HEK293T (cell line): Measurements from ENCODE around the gene THSD4.

Source experiments
- CTCF ChIA-PET: fragments of 350-600 bp; formaldehyde crosslinking; extraction: SDS; loops from one replicate; lab custom pipeline; 2021; ENCODE audit warnings: antibody characterized with exemption, inconsistent platforms; lab: Yijun Ruan, JAX
- POLR2A ChIA-PET: fragments of 350-600 bp; formaldehyde crosslinking; extraction: SDS; loops from one replicate; lab custom pipeline; 2020; ENCODE audit warnings: antibody characterized with exemption, inconsistent platforms; lab: Yijun Ruan, JAX
- DNase-seq: peaks from one replicate; pipeline ENCODE4 v3.0.0; 2012; ENCODE audit warnings: mixed read lengths; ENCODE audit errors: extremely low spot score
- ARNT ChIP-seq: fragments of 450-650 bp; IDR thresholded peaks from 2 replicates; pipeline ENCODE4 v1.6.1; 2017; ENCODE audit warnings: mild to moderate bottlenecking
- BHLHE40 ChIP-seq: fragments of 450-650 bp; IDR thresholded peaks from 2 replicates; pipeline ENCODE4 v1.6.1; 2016; ENCODE audit warnings: mild to moderate bottlenecking, moderate library complexity, borderline replicate concordance
- CTBP1 ChIP-seq: fragments of 450-650 bp; IDR thresholded peaks from 2 replicates; pipeline ENCODE4 v1.6.1; 2016; ENCODE audit warnings: borderline replicate concordance
- ELF4 ChIP-seq: fragments of 450-650 bp; IDR thresholded peaks from 2 replicates; pipeline ENCODE4 v1.6.1; 2017; ENCODE audit warnings: antibody characterized with exemption
- FOXA1 ChIP-seq: fragments of 450-650 bp; IDR thresholded peaks from 2 replicates; pipeline ENCODE4 v1.6.1; 2016; ENCODE audit warnings: mild to moderate bottlenecking
- FOXK2 ChIP-seq: fragments of 450-650 bp; IDR thresholded peaks from 2 replicates; pipeline ENCODE4 v1.6.1; 2016; ENCODE audit warnings: mild to moderate bottlenecking
- FOXM1 ChIP-seq: fragments of 450-650 bp; IDR thresholded peaks from 2 replicates; pipeline ENCODE4 v1.6.1; 2017; ENCODE audit warnings: mild to moderate bottlenecking, borderline replicate concordance
- HDGF ChIP-seq: fragments of 450-650 bp; IDR thresholded peaks from 2 replicates; pipeline ENCODE4 v1.6.1; 2017; ENCODE audit warnings: antibody characterized with exemption, borderline replicate concordance
- L3MBTL2 ChIP-seq: fragments of 450-650 bp; conservative IDR thresholded peaks from 2 replicates; pipeline ENCODE4 v1.6.1; 2016; ENCODE audit warnings: mild to moderate bottlenecking
- LEF1 ChIP-seq: fragments of 450-650 bp; IDR thresholded peaks from 2 replicates; pipeline ENCODE4 v1.6.1; 2017; ENCODE audit warnings: mild to moderate bottlenecking, borderline replicate concordance
- NFRKB ChIP-seq: fragments of 450-650 bp; IDR thresholded peaks from 2 replicates; pipeline ENCODE4 v1.6.1; 2016; ENCODE audit warnings: mild to moderate bottlenecking, moderate library complexity
- PKNOX1 ChIP-seq: fragments of 450-650 bp; IDR thresholded peaks from 2 replicates; pipeline ENCODE4 v1.6.1; 2016
- SP1 ChIP-seq: fragments of 450-650 bp; IDR thresholded peaks from 2 replicates; pipeline ENCODE4 v1.6.1; 2017
- SUZ12 ChIP-seq: fragments of 450-650 bp; IDR thresholded peaks from 2 replicates; pipeline ENCODE4 v1.6.1; 2016; ENCODE audit warnings: mild to moderate bottlenecking
- TARDBP ChIP-seq: fragments of 450-650 bp; IDR thresholded peaks from 2 replicates; pipeline ENCODE4 v1.6.1; 2016
- ZNF384 ChIP-seq: fragments of 450-650 bp; IDR thresholded peaks from 2 replicates; pipeline ENCODE4 v1.6.1; 2016

Gene THSD4

GRCh38 chr15:71785996-71786395 is 670.7 kb downstream of the THSD4 start:
- DNase-seq: no peak
- ChIA-PET POLR2A (interaction anchor here (0.6 kb wide), 1 partner anchor 387 kb away, joined by 3 read pairs; no protein-coding TSS in a partner anchor), CTCF (interaction anchor here (0.6 to 1.0 kb wide), 2 partner anchors 33 to 344 kb away, joined by 5 read pairs; no protein-coding TSS in a partner anchor)
- TF ChIP-seq LEF1 (no peak), BHLHE40 (no peak), FOXA1 (no peak)

GRCh38 chr15:71786673-71787072 is 671.4 kb downstream of the THSD4 start:
- CTCF ChIA-PET: interaction anchor here (0.6 to 1.0 kb wide), 2 partner anchors 34 to 343 kb away, joined by 5 read pairs; no protein-coding TSS in a partner anchor
- no peak for DNase-seq
- TF ChIP-seq TARDBP (no peak), FOXK2 (no peak), NFRKB (no peak), SUZ12 (no peak), L3MBTL2 (no peak), SP1 (no peak)
- POLR2A ChIA-PET: no interaction called here

- CTCF ChIA-PET: interaction anchor here (0.9 kb wide), 1 partner anchor 45 kb away, joined by 3 read pairs; no protein-coding TSS in a partner anchor
- TF ChIP-seq ZNF384: no peak
- no peak for TF ChIP-seq PKNOX1
- no peak for TF ChIP-seq BHLHE40
- no peak for TF ChIP-seq FOXA1
- DNase-seq: no peak
- POLR2A ChIA-PET: no interaction called here
These were observed 673.6 kb downstream of the THSD4 start for GRCh38 chr15:71788646-71789579.

- DNase-seq: no peak
- ChIA-PET CTCF (interaction anchor here (0.8 kb wide), 1 partner anchor 333 kb away, joined by 5 read pairs; no protein-coding TSS in a partner anchor), POLR2A (no interaction called here)
- no peak for TF ChIP-seq BHLHE40
- no peak for TF ChIP-seq FOXK2
- no peak for TF ChIP-seq SUZ12
- no peak for TF ChIP-seq FOXM1
- no peak for TF ChIP-seq LEF1
- no peak for TF ChIP-seq ZNF384
- no peak for TF ChIP-seq FOXA1
- TF ChIP-seq PKNOX1: no peak
- no peak for TF ChIP-seq ELF4
- TF ChIP-seq TARDBP: no peak
- TF ChIP-seq ARNT: no peak
- TF ChIP-seq NFRKB: no peak
- TF ChIP-seq L3MBTL2: no peak
- TF ChIP-seq CTBP1: no peak
These were observed 674.3 kb downstream of the THSD4 start for GRCh38 chr15:71789616-71790015.

GRCh38 chr15:71790081-71790480 is 674.8 kb downstream of the THSD4 start:
- no peak for TF ChIP-seq BHLHE40
- no peak for TF ChIP-seq L3MBTL2
- TF ChIP-seq HDGF: no peak
- TF ChIP-seq SP1: no peak
- TF ChIP-seq ZNF384: no peak
- no peak for TF ChIP-seq ARNT
- no peak for DNase-seq
- ChIA-PET POLR2A (no interaction called here), CTCF (interaction anchor here (0.7 to 1.4 kb wide), 3 partner anchors 11 to 687 kb away, joined by 4 to 10 read pairs (median 5); no protein-coding TSS in a partner anchor)

GRCh38 chr15:71791975-71792374 is 676.7 kb downstream of the THSD4 start:
- no peak for DNase-seq
- no peak for TF ChIP-seq PKNOX1
- no peak for TF ChIP-seq SP1
- TF ChIP-seq ELF4: no peak
- TF ChIP-seq SUZ12: no peak
- no peak for TF ChIP-seq BHLHE40
- POLR2A ChIA-PET: no interaction called here
- CTCF ChIA-PET: interaction anchor here (0.6 to 1.5 kb wide), 2 partner anchors 11 to 21 kb away, joined by 3 read pairs; no protein-coding TSS in a partner anchor
